Spleen (tissue), 7 donors: ENCODE results near the gene PSPC1.

ENCODE experiments used
- POLR2A ChIP-seq, 3 donors: fragments of 450-650 bp; IDR thresholded peaks; one replicate each; pipeline ENCODE4 v1.5.1; 2017; ENCODE audit warnings: antibody characterized with exemption in 3 of 3, mild to moderate bottlenecking in 1 of 3
- POLR2AphosphoS5 ChIP-seq, 3 donors: sonication (generic); formaldehyde crosslinking; IDR thresholded peaks; one replicate each; pipeline ENCODE4 v1.5.1; 2017; ENCODE audit warnings: antibody characterized with exemption in 3 of 3
- TF ChIP-seq, protein P1 (sequence below), 11 experiments: fragments of 200-600 bp in 7 of 11; fragments of 450-650 bp in 4 of 11; sonication (generic) in 4 of 11; IDR thresholded peaks in 8 of 11; conservative IDR thresholded peaks in 3 of 11; 1 replicate in 7 of 11; 2 replicates in 4 of 11; pipeline versions ENCODE4 v1.4.0 to v1.8.0; 2016 to 2021; ENCODE audit warnings: antibody characterized with exemption in 11 of 11, inconsistent platforms in 4 of 11, mild to moderate bottlenecking in 1 of 11
- donor health status: DM: no; HTN: no; CAD: no; lungs with moderate emphysema.
- donor health status: DM: no; HTN: no; CAD: no.
- donor health status: DM: no; HTN: no; CAD: no.

DNA sequence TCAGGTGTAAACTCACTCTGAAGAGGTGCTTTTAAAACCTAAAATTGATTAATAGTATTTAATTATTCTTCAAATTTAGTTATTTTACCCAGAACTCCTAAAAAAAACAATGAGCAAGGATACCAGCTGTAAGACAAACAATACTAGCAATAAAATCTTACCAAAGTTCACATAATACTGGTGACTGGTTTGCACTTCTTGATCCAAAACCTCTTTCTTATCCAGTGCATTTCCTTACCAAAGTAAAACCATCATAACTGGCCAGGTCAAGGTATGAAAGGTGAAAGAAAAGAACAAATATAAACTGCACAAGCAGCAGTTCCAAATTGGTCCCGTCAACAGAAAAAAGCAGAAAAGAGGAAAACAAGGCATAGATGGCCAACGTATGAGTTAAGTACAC, 62.7 kb downstream of the PSPC1 start:
- no peak for TF ChIP-seq POLR2A (IDR thresholded peaks at IDR 0.05)
- TF ChIP-seq, protein P1, sequence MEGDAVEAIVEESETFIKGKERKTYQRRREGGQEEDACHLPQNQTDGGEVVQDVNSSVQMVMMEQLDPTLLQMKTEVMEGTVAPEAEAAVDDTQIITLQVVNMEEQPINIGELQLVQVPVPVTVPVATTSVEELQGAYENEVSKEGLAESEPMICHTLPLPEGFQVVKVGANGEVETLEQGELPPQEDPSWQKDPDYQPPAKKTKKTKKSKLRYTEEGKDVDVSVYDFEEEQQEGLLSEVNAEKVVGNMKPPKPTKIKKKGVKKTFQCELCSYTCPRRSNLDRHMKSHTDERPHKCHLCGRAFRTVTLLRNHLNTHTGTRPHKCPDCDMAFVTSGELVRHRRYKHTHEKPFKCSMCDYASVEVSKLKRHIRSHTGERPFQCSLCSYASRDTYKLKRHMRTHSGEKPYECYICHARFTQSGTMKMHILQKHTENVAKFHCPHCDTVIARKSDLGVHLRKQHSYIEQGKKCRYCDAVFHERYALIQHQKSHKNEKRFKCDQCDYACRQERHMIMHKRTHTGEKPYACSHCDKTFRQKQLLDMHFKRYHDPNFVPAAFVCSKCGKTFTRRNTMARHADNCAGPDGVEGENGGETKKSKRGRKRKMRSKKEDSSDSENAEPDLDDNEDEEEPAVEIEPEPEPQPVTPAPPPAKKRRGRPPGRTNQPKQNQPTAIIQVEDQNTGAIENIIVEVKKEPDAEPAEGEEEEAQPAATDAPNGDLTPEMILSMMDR (IDR thresholded peaks at IDR 0.05 in 8 of 11, conservative IDR thresholded peaks at IDR 0.05 in 3 of 11): no peak
- no peak for TF ChIP-seq POLR2AphosphoS5 (IDR thresholded peaks at IDR 0.05)
